ENCODE results near the gene SAG. TPM values are rescaled to one million over a fixed set of nuclear protein-coding genes. Genes with fewer than 3 reads are reported as not detected.
A peak's percentile ranks its signal among the peaks of the same experiment; 100 is the strongest.

Gene SAG
- polyA plus RNA-seq, 1 experiment, result not detected

DNA sequence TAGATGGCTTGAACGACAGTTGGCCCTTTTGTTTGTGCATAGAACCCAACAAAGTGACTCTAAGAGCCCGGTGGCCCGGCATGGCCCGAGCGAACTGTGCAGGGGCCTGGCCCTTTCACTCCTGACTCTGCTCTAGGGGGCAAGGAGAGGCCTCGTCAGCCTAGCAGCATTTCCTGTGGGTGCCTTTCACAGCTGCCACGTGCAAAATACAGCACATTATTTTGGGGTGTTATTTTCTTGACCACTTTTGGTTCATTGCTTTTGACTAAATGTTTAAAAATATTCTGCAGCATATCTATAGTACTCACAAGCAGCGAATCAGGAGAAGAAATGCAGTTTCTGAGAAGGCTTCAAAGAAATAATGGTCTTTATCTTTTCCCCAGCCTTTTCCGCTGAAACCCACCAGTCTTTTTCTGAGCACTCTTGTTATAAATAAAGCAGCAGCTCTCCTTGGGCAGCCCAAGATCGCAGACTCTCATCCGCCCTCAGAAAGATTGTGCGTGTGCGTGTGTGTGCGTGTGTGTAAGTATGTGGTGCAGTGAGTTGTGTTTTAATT lies 78.0 kb downstream of the SAG start:
- H3K27me3 ChIP-seq (ENCODE audit: control insufficient read depth, insufficient read depth, low read length), result no peaks in the 10 kb centered on the region
- no peak overlapping the region for H3K4me3 ChIP-seq (ENCODE audit: low read depth, low read length)
- TF ChIP-seq, protein P1, sequence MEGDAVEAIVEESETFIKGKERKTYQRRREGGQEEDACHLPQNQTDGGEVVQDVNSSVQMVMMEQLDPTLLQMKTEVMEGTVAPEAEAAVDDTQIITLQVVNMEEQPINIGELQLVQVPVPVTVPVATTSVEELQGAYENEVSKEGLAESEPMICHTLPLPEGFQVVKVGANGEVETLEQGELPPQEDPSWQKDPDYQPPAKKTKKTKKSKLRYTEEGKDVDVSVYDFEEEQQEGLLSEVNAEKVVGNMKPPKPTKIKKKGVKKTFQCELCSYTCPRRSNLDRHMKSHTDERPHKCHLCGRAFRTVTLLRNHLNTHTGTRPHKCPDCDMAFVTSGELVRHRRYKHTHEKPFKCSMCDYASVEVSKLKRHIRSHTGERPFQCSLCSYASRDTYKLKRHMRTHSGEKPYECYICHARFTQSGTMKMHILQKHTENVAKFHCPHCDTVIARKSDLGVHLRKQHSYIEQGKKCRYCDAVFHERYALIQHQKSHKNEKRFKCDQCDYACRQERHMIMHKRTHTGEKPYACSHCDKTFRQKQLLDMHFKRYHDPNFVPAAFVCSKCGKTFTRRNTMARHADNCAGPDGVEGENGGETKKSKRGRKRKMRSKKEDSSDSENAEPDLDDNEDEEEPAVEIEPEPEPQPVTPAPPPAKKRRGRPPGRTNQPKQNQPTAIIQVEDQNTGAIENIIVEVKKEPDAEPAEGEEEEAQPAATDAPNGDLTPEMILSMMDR (IDR thresholded peaks at IDR 0.05; ENCODE audit: low read depth, low read length), result no peak
- CTCF ChIA-PET, result interaction anchor here (2.3 kb wide), 1 partner anchor 58 kb away, joined by 5 read pairs; no protein-coding TSS in a partner anchor
- no peak overlapping the region for H3K27ac ChIP-seq (ENCODE audit: low read depth, low read length)
- no peak for DNase-seq (ENCODE audit: low read depth, low spot score)
- no peaks in the 10 kb centered on the region for H3K9me3 ChIP-seq (ENCODE audit: control insufficient read depth, insufficient read depth, low read length)
- POLR2A ChIA-PET, result no interaction called here

DNA sequence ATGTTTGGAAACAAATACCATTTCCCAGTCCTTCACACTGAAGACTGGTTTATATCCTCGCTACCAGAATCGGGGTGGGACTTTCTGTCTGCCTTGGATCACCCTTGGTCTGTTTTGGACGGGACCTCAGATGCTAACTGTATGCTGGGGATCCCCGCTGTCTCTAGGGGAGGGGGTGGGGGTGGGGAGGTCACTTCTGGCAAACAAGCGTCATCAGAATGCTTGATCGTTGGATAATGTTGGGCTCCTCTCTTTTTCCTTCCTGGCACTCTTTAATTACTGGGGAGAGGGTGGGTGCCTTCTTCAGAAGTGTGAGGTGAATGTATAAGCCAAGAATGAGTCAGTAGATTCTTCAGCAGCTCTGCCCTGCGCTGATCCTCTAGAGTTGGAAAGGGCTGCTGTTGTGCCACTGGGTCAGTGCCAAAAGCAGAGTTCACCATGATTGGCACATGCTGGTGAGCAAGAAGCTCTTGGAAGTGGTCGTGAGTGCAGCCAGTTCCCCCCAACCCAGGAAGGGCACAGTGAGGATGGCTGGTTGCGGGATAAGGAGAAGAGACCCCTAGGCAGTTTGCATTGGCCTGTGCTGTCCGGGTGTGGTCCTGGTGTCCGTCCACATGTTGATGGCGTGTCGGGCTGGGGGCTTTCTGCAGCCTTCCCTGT lies 78.9 kb downstream of the SAG start:
- DNase-seq (ENCODE audit: low read depth, low spot score), result no peak
- Histone ChIP-seq H3K27me3 (ENCODE audit: control insufficient read depth, insufficient read depth, low read length) (no peaks in the 10 kb centered on the region), H3K9me3 (ENCODE audit: control insufficient read depth, insufficient read depth, low read length) (no peaks in the 10 kb centered on the region), H3K4me3 (ENCODE audit: low read depth, low read length) (no peak overlapping the region), H3K27ac (ENCODE audit: low read depth, low read length) (peak overlapping the region; percentile 87)
- POLR2A ChIA-PET, result no interaction called here
- CTCF ChIA-PET, result interaction anchor here (1.3 to 2.4 kb wide), 2 partner anchors 21 to 32 kb away, joined by 3 to 10 read pairs; partner anchors contain the start of gene DGKD
- TF ChIP-seq, protein P1 (IDR thresholded peaks at IDR 0.05; ENCODE audit: low read depth, low read length), result no peak

DNA sequence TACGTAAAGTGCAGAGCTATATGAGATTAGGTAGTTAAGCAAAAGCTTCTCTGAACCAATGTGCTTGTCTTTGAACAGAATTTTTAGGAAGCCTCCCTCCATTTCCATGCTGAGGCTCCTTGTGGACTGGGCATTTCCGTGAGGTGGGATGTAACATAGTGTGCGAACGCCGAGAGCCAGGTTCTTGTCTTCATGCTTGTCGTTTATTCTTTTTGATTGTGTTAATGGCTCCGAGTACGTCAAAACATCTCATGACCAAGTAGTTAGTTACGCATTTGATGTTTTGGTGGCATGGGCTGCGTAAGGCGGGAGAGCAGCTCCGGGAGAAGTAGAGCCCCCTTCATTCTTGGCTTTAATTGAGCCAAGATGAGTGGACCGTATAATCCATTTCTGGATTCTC lies 79.6 kb downstream of the SAG start:
- Histone ChIP-seq H3K9me3 (ENCODE audit: control insufficient read depth, insufficient read depth, low read length) (no peaks in the 10 kb centered on the region), H3K27ac (ENCODE audit: low read depth, low read length) (peak overlapping the region; percentile 87), H3K4me3 (ENCODE audit: low read depth, low read length) (peak overlapping the region; percentile 42; the same call in 1 of the 2 replicates), H3K27me3 (ENCODE audit: control insufficient read depth, insufficient read depth, low read length) (no peaks in the 10 kb centered on the region)
- ChIA-PET POLR2A (interaction anchor here (0.6 to 1.0 kb wide), 3 partner anchors 14 to 35 kb away, joined by 3 to 4 read pairs (median 4); no protein-coding TSS in a partner anchor), CTCF (interaction anchor here (1.1 to 2.4 kb wide), 3 partner anchors 17 to 33 kb away, joined by 3 to 10 read pairs (median 5); partner anchors contain the start of gene DGKD)
- TF ChIP-seq, protein P1 (IDR thresholded peaks at IDR 0.05; ENCODE audit: low read depth, low read length), result no peak
- peak; percentile 11 for DNase-seq (ENCODE audit: low read depth, low spot score)

DNA sequence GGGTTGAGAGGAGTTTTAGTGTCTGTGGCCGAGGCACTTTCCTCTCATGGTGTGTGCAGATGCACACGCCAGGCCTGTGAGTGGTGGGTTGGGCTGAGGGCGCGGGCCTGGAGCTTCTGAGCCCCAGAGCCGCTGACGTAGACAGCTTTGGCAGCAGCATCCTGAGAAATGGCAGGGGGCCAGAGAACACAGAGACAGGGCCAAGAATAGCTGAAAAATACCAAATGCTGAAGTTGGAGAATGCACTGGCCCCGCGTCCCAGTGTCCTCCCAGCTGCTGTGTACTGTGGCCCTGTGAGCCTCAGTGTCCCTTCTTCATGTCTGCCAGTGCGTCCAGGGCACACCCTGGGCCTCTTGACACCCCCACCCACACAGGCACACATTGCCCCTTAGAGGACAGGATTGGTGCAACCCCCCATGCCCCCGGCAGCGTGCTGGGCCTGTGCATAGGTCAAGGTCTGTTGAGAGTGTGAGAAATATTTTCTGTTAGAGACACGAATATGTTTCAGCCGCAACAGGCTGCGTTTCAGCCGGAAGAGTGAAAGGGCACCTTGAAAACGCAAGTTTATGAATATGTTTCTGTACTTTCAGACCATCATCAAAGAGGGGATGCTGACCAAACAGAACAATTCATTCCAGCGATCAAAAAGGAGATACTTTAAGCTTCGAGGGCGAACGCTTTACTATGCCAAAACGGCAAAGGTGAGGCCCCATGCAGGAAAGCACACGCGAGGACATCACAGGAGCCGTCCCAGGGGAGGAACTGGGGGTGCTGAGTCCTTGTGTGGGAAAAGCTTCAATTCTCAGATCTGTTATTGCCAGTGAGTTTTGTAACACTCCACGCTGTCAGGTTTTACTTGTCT lies 80.3 kb downstream of the SAG start:
- DNase-seq (ENCODE audit: low read depth, low spot score), result peak; percentile 84
- Histone ChIP-seq H3K9me3 (ENCODE audit: control insufficient read depth, insufficient read depth, low read length) (no peaks in the 10 kb centered on the region), H3K27ac (ENCODE audit: low read depth, low read length) (peak overlapping the region; percentile 87), H3K4me3 (ENCODE audit: low read depth, low read length) (peak overlapping the region; percentile 42), H3K27me3 (ENCODE audit: control insufficient read depth, insufficient read depth, low read length) (no peaks in the 10 kb centered on the region)
- ChIA-PET CTCF (interaction anchor here (0.7 to 2.4 kb wide), 7 partner anchors 17 to 1719 kb away, joined by 3 to 10 read pairs (median 5); partner anchors contain the start of gene DGKD), POLR2A (interaction anchor here (0.6 to 1.0 kb wide), 3 partner anchors 14 to 35 kb away, joined by 3 to 4 read pairs (median 4); no protein-coding TSS in a partner anchor)
- TF ChIP-seq, protein P1 (IDR thresholded peaks at IDR 0.05; ENCODE audit: low read depth, low read length), result no peak
